Rectal smooth muscle tissue (tissue), 1 donor: ENCODE measurements around the gene CRX.
"Not testable (repeated sequence)": the region's sequence is repeated elsewhere in the genome, so short reads cannot be mapped to it uniquely, and the experiment has no call there.

Experiments
- H3K27ac ChIP-seq: one replicate; pipeline ENCODE4 v1.7.0; 2013; ENCODE audit warnings: low read depth, low read length, inconsistent platforms
- H3K27me3 ChIP-seq: one replicate; pipeline ENCODE4 v1.7.0; 2013; ENCODE audit warnings: low read length; ENCODE audit not compliant: control insufficient read depth, insufficient read depth
- H3K36me3 ChIP-seq: one replicate; pipeline ENCODE4 v1.7.0; 2013; ENCODE audit warnings: low read length; ENCODE audit not compliant: control insufficient read depth, insufficient read depth
- H3K4me1 ChIP-seq: one replicate; pipeline ENCODE4 v1.7.0; 2013; ENCODE audit warnings: low read length; ENCODE audit not compliant: control insufficient read depth, insufficient read depth
- H3K4me3 ChIP-seq: one replicate; pipeline ENCODE4 v1.7.0; 2013; ENCODE audit warnings: low read length
- H3K9ac ChIP-seq: one replicate; pipeline ENCODE4 v1.7.0; 2013; ENCODE audit warnings: low read length

The CRX gene

GRCh38 chr19:47848425-47848822 is 26.7 kb downstream of the CRX start:
- H3K36me3 ChIP-seq, result no peaks in the 10 kb centered on the region

GRCh38 chr19:47848823-47849473 is 27.2 kb downstream of the CRX start:
- no peak overlapping the region for H3K9ac ChIP-seq
- no peak overlapping the region for H3K27ac ChIP-seq
- H3K36me3 ChIP-seq, result no peaks in the 10 kb centered on the region
- peaks cover 13% of the 10 kb centered on the region for H3K27me3 ChIP-seq
- H3K4me3 ChIP-seq, result no peak overlapping the region
- H3K4me1 ChIP-seq, result no peaks in the 10 kb centered on the region

More at GRCh38 chr19:47848425-47848822, 26.7 kb downstream of the CRX start:
- Histone ChIP-seq H3K4me1 (no peaks in the 10 kb centered on the region), H3K9ac (no peak overlapping the region), H3K27ac (no peak overlapping the region), H3K27me3 (peaks cover 9% of the 10 kb centered on the region), H3K4me3 (no peak overlapping the region)

DNA sequence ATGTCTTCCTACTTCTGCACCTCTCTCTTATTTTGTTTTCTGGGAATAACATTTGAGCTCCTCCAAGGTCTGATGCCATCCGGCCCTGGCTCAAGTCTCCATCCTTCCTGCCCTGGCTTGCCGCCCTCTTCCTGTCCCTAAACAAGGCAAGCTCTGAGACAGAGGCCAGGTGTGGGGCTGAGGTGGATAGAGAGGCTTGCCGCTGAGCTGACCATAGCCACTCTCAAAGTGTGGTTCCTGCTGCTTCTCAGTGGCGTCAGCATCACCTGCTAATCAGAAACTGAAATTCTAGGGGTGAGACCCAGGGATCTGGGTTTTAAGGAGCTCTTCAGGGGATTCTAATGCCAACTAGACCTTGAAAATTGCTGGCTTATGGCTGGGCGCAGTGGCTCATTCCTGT is 31.3 kb downstream of the CRX start:
- H3K4me3 ChIP-seq, result no peak overlapping the region
- no peak overlapping the region for H3K9ac ChIP-seq
- no peaks in the 10 kb centered on the region for H3K4me1 ChIP-seq
- no peak overlapping the region for H3K27ac ChIP-seq
- H3K36me3 ChIP-seq, result no peaks in the 10 kb centered on the region
- H3K27me3 ChIP-seq, result peaks cover 14% of the 10 kb centered on the region

DNA sequence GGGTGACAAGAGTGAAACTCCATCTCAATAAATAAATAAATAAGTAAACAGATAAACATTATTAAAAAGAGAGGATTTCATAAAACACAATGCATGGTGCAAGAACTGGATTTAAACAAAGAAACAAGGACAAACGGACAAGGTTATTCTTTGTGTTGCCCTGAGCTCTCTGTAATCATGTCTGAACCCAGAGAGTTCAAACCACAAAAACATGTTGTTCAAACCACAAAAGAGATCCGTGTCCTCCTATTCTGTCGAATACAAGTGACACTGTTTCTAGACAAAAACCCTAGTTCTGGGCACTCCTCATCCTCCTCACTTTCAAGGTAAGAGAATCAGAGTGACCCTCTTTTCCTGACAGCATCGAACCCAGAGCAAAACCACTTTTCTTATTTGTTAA is 32.7 kb downstream of the CRX start:
- H3K4me1 ChIP-seq, result no peaks in the 10 kb centered on the region
- no peaks in the 10 kb centered on the region for H3K36me3 ChIP-seq
- H3K27me3 ChIP-seq, result peaks cover 7% of the 10 kb centered on the region
- H3K4me3 ChIP-seq, result no peak overlapping the region
- H3K9ac ChIP-seq, result no peak overlapping the region
- no peak overlapping the region for H3K27ac ChIP-seq

GRCh38 chr19:47858231-47858630 is 36.5 kb downstream of the CRX start:
- not testable (repeated sequence) for H3K36me3 ChIP-seq, H3K4me3 ChIP-seq, H3K9ac ChIP-seq, H3K4me1 ChIP-seq, H3K27ac ChIP-seq, H3K27me3 ChIP-seq

DNA sequence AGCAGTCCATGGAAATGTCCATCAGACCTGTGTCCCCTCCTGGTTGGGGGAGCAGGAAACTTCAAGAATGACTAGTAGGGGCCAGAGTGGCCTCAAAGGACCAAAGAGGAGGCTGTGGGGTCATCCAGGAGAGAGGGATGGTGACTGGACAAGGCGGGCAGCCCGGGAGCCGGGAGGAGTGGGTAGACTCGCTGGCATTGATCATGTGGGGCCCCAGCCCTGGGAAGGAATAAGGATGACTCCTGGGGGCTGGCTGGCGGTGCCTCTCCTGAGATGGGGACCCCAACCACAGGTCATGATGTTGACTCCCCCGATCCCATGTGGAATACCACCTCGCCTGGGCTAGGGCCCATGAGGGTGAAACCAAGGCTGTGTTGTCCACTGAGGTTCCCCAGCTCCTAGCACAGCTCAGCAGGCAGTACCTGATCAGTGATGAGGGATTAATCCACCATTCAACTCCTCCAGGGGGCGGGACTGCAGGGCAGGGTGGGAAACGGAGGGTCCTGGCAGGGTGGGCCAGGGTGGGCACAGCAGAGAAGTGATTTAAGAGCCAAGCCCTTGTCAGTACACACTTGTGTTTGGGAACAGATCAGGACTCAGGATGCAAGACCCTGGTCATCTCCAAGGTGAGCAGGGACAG is 37.0 kb downstream of the CRX start, which contains the start of gene TPRX2:
TSS of gene TPRX2 (plus strand) at position 590 of the 640 bp plus-strand sequence. CDS start at position 602, 12 bp downstream.
- H3K27me3 ChIP-seq, H3K36me3 ChIP-seq, H3K4me3 ChIP-seq, H3K4me1 ChIP-seq, H3K9ac ChIP-seq, H3K27ac ChIP-seq: not testable (repeated sequence)

GRCh38 chr19:47859838-47860237 is 38.1 kb downstream of the CRX start:
- not testable (repeated sequence) for H3K27ac ChIP-seq, H3K9ac ChIP-seq, H3K4me1 ChIP-seq, H3K27me3 ChIP-seq, H3K36me3 ChIP-seq, H3K4me3 ChIP-seq

DNA sequence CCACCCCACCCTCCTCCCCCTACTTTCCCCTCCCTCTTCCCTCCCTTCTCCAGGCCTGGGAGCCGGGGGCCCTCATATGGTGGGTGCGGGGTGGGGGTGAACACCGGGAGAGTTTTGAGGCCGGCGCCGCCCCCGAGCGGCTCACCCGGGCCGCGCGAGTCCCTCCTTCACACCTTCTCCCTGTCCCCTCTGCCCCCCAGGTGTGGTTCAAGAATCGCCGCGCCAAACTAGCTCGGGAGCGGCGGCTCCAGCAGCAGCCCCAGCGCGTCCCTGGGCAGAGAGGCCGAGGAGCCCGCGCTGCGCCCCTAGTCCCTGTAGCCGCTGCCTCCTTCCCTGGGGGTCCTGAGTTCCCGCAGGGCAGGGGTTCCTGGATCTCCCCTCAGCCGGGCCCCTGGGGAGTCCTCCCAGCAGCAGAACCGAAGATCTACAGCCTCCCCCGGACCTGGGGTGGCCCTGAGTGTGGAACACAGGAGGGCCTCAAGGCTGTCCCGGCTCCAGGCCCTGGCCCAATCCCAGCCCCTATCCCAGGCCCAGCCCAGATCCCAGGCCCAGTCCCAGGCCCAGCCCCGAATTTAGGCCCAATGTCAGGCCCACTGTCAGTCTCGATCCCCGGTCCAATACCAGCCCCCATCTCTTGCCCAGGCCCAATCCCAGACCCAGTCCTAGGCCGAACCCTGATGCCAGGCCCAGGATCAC is 39.0 kb downstream of the CRX start:
- Histone ChIP-seq H3K4me1 (no peaks in the 10 kb centered on the region), H3K9ac (no peak overlapping the region), H3K27me3 (no peaks in the 10 kb centered on the region), H3K36me3 (no peaks in the 10 kb centered on the region), H3K4me3 (no peak overlapping the region), H3K27ac (no peak overlapping the region)

- H3K27ac ChIP-seq, result no peak overlapping the region
- no peak overlapping the region for H3K9ac ChIP-seq
Measured at GRCh38 chr19:47861630-47862029, 39.9 kb downstream of the CRX start.

DNA sequence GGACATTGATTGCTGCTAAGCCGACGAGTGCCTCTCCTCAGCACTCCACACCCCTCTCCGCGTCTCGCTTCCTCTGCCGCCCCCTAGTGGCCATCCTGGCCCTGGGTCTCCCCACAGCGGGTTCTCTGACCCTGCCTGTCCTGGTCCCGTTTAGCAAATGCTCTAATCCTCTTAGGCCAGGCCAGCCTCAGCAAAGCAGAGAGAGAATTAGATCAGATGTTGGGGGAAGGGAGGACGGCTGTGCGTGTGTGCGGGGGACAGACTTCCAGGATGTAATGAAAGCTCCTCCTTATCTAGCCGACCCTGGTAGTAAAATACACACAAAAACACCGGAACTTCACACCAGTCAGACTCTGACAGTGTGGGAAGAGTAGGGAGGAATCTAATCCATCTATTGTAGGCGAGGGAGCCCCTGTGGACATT is 41.8 kb downstream of the CRX start:
- no peaks in the 10 kb centered on the region for H3K4me1 ChIP-seq
- no peak overlapping the region for H3K9ac ChIP-seq
- H3K4me3 ChIP-seq, result no peak overlapping the region
- H3K27me3 ChIP-seq, result no peaks in the 10 kb centered on the region
- H3K27ac ChIP-seq, result no peak overlapping the region
- H3K36me3 ChIP-seq, result no peaks in the 10 kb centered on the region

More at GRCh38 chr19:47861630-47862029, 39.9 kb downstream of the CRX start:
- Histone ChIP-seq H3K36me3 (no peaks in the 10 kb centered on the region), H3K4me3 (no peak overlapping the region), H3K27me3 (no peaks in the 10 kb centered on the region), H3K4me1 (no peaks in the 10 kb centered on the region)

- Histone ChIP-seq H3K36me3 (no peaks in the 10 kb centered on the region), H3K27ac (no peak overlapping the region)
Measured at GRCh38 chr19:47865166-47865565, 43.4 kb downstream of the CRX start.

GRCh38 chr19:47878906-47879305 is 57.2 kb downstream of the CRX start:
- H3K4me3 ChIP-seq, result no peak overlapping the region
- H3K27ac ChIP-seq, result no peak overlapping the region
- no peaks in the 10 kb centered on the region for H3K27me3 ChIP-seq
- no peak overlapping the region for H3K9ac ChIP-seq
- no peaks in the 10 kb centered on the region for H3K4me1 ChIP-seq
- H3K36me3 ChIP-seq, result no peaks in the 10 kb centered on the region

More at GRCh38 chr19:47865166-47865565, 43.4 kb downstream of the CRX start:
- H3K4me1 ChIP-seq, result no peaks in the 10 kb centered on the region
- H3K4me3 ChIP-seq, result no peak overlapping the region
- H3K9ac ChIP-seq, result no peak overlapping the region
- H3K27me3 ChIP-seq, result no peaks in the 10 kb centered on the region
